ENCODE results near the gene KCNQ2.
"Not testable (repeated sequence)": the region's sequence is repeated elsewhere in the genome, so short reads cannot be mapped to it uniquely, and the experiment has no call there.

Gene KCNQ2

DNA sequence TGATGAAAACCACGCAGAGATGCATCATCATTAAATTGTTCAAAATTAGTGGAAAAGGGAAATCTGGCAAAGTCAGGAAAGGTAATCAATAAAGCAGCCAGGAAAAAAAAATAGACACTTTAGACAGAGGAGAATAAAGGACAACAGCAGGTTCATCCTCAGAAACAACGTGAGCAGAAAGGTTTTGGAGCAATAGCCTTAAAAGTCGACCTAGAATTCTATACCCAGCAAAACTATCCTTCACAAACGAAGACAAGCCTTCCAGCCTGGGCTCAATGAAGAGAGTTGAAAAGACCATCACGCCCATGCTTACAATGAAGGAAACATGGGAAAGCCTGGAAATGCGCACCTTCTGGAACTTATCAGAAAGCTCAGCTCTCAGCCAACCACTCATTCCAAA is 86.6 kb downstream of the KCNQ2 start:
- no peak for DNase-seq (ENCODE audit: low read depth)

DNA sequence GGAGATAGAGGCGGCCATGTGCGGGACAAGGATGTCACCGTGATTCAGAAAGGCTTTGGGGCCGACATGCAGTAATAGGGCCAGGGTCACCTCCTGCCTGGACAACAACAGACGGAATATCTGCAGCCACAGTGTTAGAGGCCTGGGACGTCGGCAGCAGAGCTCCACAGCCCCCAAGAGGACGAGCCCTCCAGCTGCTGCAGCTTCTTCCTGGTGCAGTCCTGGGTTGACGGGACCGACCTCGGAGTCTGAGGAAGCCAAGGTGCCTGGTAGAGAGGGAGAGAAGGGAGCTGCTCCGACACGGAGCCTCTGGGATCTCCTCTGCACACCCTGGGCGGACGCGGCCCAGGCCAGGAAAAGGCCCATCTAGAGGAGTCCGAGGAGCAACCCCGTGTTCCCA is 88.1 kb downstream of the KCNQ2 start:
- no peak for DNase-seq (ENCODE audit: low read depth)

DNA sequence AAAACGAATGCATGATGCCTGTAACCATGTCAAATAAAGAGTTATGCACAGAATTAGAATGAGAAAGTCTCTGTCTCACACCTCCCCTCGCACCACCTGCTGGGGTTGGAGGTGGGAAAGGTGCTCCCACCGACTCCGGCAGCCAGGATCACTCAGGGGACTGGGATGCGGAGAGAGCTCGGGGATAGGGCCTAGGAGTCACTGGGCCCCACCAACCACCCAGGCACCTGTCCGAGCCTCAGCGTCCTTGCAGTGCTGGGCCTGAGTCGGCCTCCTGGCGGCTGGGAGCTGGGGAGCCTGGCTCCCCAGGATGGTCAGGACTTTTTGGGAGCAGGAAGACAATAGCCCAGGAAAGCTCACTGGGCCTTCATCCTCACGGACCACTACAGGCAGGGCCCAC is 88.9 kb downstream of the KCNQ2 start:
- DNase-seq (ENCODE audit: low read depth) = no peak

DNA sequence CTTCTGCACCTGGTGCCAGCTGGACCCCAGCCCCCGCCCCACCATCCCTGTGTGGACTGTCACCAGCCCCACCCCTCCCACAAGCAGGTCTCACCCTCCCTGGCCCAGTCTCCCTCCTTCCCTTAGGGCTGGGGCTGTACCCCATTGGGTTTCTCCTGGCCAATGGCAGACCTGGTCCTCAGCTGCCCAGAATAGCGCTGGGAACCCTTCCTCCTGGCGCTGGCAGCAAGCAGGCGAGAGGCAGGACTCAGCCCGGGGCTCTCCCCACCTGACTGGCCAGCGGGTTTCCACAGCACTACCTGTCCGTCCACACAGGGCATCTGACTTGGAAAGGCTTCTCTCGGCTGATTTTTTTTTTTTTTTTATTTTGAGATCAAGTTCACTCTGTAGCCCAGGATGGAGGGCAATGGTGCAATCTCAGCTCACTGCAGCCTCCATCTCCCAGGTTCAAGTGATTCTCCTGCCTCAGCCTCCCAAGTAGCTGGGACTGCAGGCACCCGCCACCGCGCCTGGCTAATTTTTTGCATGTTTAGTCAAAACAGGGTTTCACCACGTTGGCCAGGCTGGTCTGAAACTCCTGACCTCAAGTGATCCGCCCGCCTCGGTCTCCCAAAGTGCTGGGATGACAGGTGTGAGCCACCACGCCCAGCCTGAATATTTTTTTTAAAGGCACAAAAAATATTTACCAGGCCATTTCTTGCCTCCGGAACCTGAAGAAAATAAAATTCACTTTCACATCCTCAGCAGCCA is 89.7 kb downstream of the KCNQ2 start:
- DNase-seq (ENCODE audit: low read depth) = no peak

- no peak for DNase-seq (ENCODE audit: low read depth)
Measured at GRCh38 chr20:63381781-63382431, 90.5 kb downstream of the KCNQ2 start.

- DNase-seq (ENCODE audit: low read depth) = no peak
Measured at GRCh38 chr20:63380346-63380870, 92.0 kb downstream of the KCNQ2 start.

DNA sequence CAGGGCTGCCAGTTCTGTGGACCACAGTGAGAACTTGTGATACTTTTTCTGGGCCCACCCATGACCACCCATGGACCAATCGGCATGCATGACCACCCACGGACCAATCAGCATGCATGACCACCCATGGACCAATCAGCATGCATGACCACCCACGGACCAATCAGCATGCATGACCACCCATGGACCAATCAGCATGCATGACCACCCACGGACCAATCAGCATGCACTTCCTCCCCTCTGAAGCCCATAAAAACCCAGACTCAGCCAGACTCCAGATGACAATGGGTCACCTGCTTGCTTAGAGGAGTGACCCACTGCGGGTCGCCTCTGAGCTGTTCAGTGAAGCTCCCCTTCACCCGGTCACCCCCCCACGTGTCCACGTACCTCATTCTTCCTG is 92.6 kb downstream of the KCNQ2 start:
- DNase-seq (ENCODE audit: low read depth) = not testable (repeated sequence)

DNA sequence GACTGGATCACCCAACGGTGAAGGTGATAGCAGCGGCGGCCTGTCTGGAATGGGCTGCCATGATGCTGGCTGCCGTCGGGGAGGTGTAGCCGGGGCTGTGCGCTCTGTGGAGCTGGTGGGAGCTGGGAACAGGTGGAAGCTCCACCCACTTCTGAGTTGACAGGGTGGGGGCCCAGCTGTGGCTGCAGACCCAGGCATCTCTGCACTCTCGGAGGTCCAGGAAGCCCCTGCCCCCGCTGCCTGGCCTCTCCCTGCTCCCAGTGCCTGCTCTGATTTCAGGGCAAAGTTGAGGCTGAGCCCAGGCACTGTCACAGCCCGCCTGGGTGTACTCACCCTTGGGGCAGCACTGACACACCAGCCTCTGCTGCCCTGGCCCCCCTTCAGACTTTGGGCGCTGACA is 93.2 kb downstream of the KCNQ2 start:
- DNase-seq (ENCODE audit: low read depth) = no peak

DNA sequence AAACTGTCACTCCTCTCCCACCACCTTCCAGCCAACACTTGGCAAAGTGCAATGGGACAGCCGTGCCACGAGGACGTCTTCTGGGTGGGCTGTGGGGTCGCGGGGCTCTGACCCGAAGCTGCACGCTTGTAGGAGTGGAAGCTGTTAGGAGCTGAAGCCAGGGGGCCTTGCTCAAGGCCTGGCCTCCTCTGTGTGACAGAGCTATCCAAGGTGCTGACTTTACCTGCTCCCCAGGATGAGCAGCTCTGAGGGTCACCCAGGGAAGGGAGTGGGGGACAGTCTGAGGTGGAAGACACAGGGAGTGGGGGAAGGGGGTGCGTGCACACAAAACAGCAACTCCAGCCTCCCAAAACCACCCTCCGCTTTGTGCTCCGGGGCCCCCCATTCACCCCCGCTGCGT is 93.8 kb downstream of the KCNQ2 start:
- DNase-seq (ENCODE audit: low read depth) = no peak

DNA sequence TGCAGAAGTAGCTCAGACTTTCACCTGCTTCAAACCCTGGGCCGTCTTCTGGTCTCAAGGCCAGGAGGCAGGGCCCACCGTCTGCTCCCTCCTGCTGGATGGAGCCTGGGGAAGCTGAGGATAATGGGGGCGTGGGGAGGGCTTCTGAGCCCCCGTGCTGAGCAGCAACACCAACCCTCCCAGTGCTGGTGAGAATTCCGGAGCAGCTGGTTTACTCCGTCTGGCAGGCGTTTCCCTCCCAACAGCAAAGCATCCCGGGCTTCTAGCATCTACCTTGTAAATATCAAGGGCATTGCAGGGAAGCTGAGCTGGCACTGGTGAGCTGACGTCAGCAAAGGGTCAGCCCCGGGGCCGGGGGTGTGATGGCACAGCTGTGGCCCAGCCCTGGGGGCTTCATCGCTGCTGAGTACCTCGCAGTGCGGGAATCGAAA is 94.5 kb downstream of the KCNQ2 start:
- DNase-seq (ENCODE audit: low read depth) = no peak

GRCh38 chr20:63377256-63377941 is 95.1 kb downstream of the KCNQ2 start:
- no peak for DNase-seq (ENCODE audit: low read depth)

DNA sequence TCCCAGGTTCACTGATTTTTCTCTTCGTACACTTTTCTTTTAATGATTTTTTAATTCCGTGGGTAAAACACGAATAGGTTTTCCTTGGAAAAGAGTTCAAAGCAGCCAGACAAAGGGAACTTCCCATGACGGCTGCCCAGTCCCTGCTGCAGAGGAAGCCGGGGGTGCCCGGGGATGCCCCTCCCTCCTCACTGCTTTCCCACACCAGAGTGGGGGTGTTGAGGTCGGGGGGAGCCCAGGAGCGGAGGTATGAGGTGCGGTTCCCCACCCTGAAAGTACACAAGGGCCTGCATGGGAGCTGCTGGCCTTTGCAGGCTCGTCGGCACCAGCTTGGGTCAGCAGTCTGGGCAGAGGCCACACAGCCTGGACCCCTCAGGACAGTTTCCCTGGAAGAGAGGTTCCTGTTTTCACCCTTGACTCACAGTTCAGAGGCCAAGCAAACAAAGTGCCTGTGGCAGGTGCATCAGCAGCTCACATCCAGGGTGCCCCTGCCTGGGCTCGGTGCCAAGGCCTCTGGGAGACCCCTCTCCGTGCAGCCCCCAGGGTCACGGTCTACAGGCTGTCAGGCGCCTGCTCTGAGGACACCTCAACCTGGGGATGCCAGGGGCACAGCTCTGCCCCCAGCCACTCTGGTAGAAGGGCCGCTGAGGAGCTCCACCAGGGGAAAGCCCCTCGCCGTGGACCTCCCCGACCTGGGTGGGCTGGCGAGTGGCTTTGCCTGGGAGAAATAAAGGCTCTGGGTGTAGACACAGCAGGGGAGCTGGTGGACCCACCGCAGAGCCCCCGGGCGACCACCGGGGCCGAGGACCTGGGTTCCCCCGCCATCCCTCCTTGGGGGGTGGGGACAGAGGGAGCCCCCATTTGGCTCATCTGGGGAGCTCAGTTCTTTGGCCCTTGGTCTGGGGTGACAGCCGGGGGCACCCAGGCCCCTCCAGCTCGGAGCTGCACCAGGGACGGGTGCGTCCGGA is 95.9 kb downstream of the KCNQ2 start:
- DNase-seq (ENCODE audit: low read depth) = no peak

DNA sequence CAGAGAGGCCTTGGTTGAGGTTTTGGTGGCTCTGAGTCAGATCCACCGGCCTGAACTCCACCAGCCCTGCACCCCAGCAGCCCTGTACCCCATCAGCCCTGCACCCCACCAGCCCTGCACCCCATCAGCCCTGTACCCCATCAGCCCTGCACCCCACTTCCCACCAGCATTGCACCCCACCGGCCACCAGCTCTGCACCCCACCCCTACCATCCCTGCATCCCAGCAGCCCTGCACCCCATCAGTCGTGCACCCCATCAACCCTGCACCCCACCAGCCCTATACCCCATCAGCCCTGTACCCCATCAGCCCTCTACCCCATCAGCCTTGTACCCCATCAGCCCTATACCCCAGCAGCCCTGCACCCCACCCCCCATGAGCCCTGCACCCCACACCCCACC is 97.0 kb downstream of the KCNQ2 start:
- DNase-seq (ENCODE audit: low read depth) = no peak

DNA sequence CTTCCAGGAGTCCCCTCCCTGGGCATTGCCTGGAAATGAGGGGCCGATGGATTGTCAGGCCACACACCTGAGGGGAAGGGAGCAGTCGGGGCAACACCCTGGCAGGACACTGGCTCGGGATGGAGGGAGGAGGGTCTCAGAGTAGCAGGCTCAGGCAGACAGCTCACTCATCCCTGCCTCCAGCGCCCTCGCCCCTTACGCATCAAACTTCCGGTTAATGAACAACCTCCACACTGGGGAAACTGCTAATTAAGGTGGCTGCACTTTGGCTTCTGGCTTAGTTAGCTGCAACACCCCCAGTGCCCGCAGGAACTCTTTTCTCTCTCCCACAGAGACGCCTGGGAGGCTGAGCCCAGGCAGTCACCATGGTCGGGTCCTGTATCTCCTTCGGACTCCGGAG is 98.0 kb downstream of the KCNQ2 start:
- DNase-seq (ENCODE audit: low read depth) = no peak

- DNase-seq (ENCODE audit: low read depth) = no peak
Measured at GRCh38 chr20:63373996-63374395, 98.5 kb downstream of the KCNQ2 start.

GRCh38 chr20:63372971-63373885 is 99.2 kb downstream of the KCNQ2 start:
- DNase-seq (ENCODE audit: low read depth) = no peak

GRCh38 chr20:63371291-63371865 is 101.1 kb downstream of the KCNQ2 start:
- DNase-seq (ENCODE audit: low read depth) = no peak

DNA sequence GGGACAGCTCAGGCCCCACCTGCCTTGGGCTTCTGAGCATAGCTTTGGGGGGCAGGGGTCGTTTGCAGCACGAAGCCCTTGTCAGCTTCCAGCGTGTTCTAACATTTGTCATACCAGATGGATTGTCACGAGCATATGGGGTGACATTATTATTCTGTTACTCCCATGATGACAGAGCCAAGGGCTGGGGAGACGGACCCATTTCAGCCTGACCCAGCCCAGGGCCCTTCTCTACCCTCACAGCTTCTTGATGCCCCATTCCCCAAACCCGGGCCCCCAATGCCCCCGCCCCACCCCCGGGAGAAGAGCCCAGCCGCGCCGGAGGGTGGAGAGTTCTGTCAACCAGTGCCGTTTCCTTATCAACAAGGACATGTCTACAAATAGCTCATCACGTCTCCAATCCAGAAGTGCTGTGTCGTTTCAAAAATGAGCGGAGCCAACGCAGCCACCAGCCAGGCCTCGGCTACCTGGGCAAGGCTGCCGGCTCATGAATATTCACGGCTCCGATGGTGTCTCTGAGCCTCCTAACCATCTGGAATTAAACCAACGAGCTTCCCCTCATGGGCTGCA is 101.8 kb downstream of the KCNQ2 start:
- DNase-seq (ENCODE audit: low read depth) = no peak

- DNase-seq (ENCODE audit: low read depth) = no peak
Measured at GRCh38 chr20:63369724-63370617, 102.5 kb downstream of the KCNQ2 start.

Data from stimulated activated CD8-positive, alpha-beta memory T cell treated with anti-CD3 and anti-CD28 coated beads, Interleukin-15, amount 100 ng/mL, for 1 hour (primary cell).